ENCODE results near the gene CEP41. TPM values are rescaled to one million over a fixed set of nuclear protein-coding genes. Genes with fewer than 3 reads are reported as not detected.

CEP41 gene
- polyA plus RNA-seq, 1 donor (not counting 4 experiments of a cell fraction or from before 2014, with no cell fraction given), result 13.4 TPM

DNA sequence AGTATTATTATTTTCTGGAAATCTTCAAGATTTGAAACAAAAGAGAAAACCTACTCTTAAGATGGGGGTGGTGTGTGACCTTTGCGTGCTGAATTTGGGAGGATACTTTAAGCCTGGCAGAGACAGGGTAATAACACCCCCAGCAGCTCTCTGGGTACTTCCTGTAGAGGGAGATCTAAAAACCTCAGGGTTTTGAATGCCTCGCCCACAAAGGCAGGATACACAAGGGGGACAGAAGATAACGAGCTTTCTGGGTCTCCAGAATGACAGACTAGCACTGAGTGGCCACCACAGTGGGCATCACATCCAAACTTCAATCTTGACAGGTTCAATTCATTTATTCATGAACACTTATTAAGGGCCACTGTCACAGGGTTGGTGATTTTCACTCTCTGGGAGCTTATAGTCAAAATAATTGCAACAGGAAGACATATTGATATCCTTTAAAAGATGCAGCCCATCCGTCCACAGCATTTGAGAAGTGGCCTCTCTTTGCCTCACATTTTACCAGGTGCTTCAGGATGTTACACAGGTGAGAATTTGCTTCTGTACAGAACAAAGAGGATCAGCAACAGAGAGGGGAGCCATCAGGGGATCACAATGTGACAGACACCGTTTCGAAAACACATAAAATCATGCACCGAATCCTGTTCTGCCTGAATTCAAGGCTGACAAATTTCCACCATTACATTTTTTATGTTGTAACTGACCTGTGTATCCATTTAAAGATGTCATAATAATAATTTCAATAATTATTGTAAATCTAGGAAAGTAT lies 46.2 kb downstream of the CEP41 start:
- H4K20me1 ChIP-seq (ENCODE audit: control insufficient read depth, extremely low read depth, insufficient read depth, low read length), result no peaks in the 10 kb centered on the region
- FAIRE-seq (no peak), DNase-seq (ENCODE audit: low read depth, low spot score) (no peak)
- no peaks in the 10 kb centered on the region for H3K36me3 ChIP-seq (ENCODE audit: control insufficient read depth in 2 of 2, extremely low read depth in 1 of 2, insufficient read depth in 2 of 2, low read length in 2 of 2)
- no peaks in the 10 kb centered on the region for H3K4me1 ChIP-seq (ENCODE audit: control insufficient read depth, extremely low read depth, insufficient read depth, low read length)
- H3K9ac ChIP-seq (ENCODE audit: control insufficient read depth, extremely low read depth, insufficient read depth, low read length), result no peak overlapping the region
- no peaks in the 10 kb centered on the region for H3K79me2 ChIP-seq (ENCODE audit: control insufficient read depth, insufficient read depth, low read length)
- no peaks in the 10 kb centered on the region for H3K9me3 ChIP-seq (ENCODE audit: control insufficient read depth, low read depth, low read length)
- no peaks in the 10 kb centered on the region for H3K9me1 ChIP-seq (ENCODE audit: control insufficient read depth, extremely low read depth, insufficient read depth, low read length)
- TF ChIP-seq EZH2 (IDR thresholded peaks at IDR 0.05; ENCODE audit: low read length), result no peak
- TF ChIP-seq, protein P1, sequence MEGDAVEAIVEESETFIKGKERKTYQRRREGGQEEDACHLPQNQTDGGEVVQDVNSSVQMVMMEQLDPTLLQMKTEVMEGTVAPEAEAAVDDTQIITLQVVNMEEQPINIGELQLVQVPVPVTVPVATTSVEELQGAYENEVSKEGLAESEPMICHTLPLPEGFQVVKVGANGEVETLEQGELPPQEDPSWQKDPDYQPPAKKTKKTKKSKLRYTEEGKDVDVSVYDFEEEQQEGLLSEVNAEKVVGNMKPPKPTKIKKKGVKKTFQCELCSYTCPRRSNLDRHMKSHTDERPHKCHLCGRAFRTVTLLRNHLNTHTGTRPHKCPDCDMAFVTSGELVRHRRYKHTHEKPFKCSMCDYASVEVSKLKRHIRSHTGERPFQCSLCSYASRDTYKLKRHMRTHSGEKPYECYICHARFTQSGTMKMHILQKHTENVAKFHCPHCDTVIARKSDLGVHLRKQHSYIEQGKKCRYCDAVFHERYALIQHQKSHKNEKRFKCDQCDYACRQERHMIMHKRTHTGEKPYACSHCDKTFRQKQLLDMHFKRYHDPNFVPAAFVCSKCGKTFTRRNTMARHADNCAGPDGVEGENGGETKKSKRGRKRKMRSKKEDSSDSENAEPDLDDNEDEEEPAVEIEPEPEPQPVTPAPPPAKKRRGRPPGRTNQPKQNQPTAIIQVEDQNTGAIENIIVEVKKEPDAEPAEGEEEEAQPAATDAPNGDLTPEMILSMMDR (optimal IDR thresholded peaks at IDR 0.05 in 1 of 3, IDR thresholded peaks at IDR 0.05 in 1 of 3, conservative IDR thresholded peaks at IDR 0.05 in 1 of 3; ENCODE audit: extremely low read depth in 1 of 3, insufficient read depth in 2 of 3, low read length in 3 of 3), result no peak
- no peak overlapping the region for H3K4me3 ChIP-seq (ENCODE audit: control insufficient read depth in 2 of 3, extremely low read depth in 1 of 3, insufficient read depth in 2 of 3, low read depth in 1 of 3, low read length in 3 of 3)
- no peaks in the 10 kb centered on the region for H3K27me3 ChIP-seq (ENCODE audit: control insufficient read depth, extremely low read depth, insufficient read depth, low read length)
- H3K27ac ChIP-seq (ENCODE audit: control insufficient read depth, insufficient read depth, low read length), result no peak overlapping the region
- no peak overlapping the region for H2AFZ ChIP-seq (ENCODE audit: control insufficient read depth, low read length)
- dilution Hi-C loops (cut with MboI; ENCODE audit: extremely low pct_ligation_motif_present, low sequenced_read_pairs), result no loop called here
- no peak overlapping the region for H3K4me2 ChIP-seq (ENCODE audit: control insufficient read depth, extremely low read depth, insufficient read depth, low read depth, low read length)

DNA sequence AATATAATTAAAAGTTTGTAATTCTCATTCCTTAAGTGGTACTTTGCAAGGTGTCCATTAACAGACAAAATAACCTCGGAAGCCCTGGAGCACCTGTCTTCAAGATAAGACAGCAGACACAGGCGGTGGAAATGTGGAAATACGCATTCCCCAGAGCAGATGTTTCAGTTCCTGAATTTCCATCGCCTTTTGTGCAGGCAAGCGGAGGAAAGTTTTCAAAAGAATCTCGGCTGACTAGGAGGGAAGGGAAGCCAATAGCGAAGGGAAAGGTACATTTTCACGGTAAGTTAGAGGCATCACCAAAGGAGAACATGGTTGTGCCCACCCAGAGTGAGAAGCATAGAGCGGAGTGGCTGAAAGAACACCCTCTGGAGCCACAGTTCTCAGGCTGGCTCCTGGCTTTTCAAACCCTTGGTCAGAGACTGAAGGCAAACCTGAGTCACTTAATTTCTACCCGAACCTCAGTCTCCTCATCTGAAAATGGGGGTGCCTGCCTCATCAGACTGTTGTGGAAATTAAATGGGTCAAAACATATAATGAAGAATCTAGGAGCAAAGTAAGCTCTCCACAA lies 46.9 kb downstream of the CEP41 start:
- no peak for FAIRE-seq
- Histone ChIP-seq H2AFZ (ENCODE audit: control insufficient read depth, low read length) (no peak overlapping the region), H3K9me1 (ENCODE audit: control insufficient read depth, extremely low read depth, insufficient read depth, low read length) (no peaks in the 10 kb centered on the region), H3K36me3 (ENCODE audit: control insufficient read depth in 2 of 2, extremely low read depth in 1 of 2, insufficient read depth in 2 of 2, low read length in 2 of 2) (no peaks in the 10 kb centered on the region), H3K4me1 (ENCODE audit: control insufficient read depth, extremely low read depth, insufficient read depth, low read length) (no peaks in the 10 kb centered on the region), H3K9ac (ENCODE audit: control insufficient read depth, extremely low read depth, insufficient read depth, low read length) (no peak overlapping the region), H3K27ac (ENCODE audit: control insufficient read depth, insufficient read depth, low read length) (no peak overlapping the region), H3K4me2 (ENCODE audit: control insufficient read depth, extremely low read depth, insufficient read depth, low read depth, low read length) (no peak overlapping the region), H4K20me1 (ENCODE audit: control insufficient read depth, extremely low read depth, insufficient read depth, low read length) (no peaks in the 10 kb centered on the region), H3K4me3 (ENCODE audit: control insufficient read depth in 2 of 3, extremely low read depth in 1 of 3, insufficient read depth in 2 of 3, low read depth in 1 of 3, low read length in 3 of 3) (no peak overlapping the region), H3K27me3 (ENCODE audit: control insufficient read depth, extremely low read depth, insufficient read depth, low read length) (no peaks in the 10 kb centered on the region), H3K9me3 (ENCODE audit: control insufficient read depth, low read depth, low read length) (no peaks in the 10 kb centered on the region), H3K79me2 (ENCODE audit: control insufficient read depth, insufficient read depth, low read length) (no peaks in the 10 kb centered on the region)
- dilution Hi-C loops (cut with MboI; ENCODE audit: extremely low pct_ligation_motif_present, low sequenced_read_pairs), result no loop called here
- TF ChIP-seq EZH2 (IDR thresholded peaks at IDR 0.05; ENCODE audit: low read length), result no peak
- TF ChIP-seq, protein P1 (optimal IDR thresholded peaks at IDR 0.05 in 1 of 3, IDR thresholded peaks at IDR 0.05 in 1 of 3, conservative IDR thresholded peaks at IDR 0.05 in 1 of 3; ENCODE audit: extremely low read depth in 1 of 3, insufficient read depth in 2 of 3, low read length in 3 of 3), result no peak
- no peak for DNase-seq (ENCODE audit: low read depth, low spot score)
